ENCODE data around the gene CFAP100. TPM values are rescaled to one million over a fixed set of nuclear protein-coding genes. Genes with fewer than 3 reads are reported as not detected.

The CFAP100 gene
- total RNA-seq, 1 experiment from 2014 or later: not detected

GRCh38 chr3:126399756-126400155 lies 5.0 kb downstream of the CFAP100 start:
- no peak for DNase-seq (ENCODE audit: low read depth)

DNA sequence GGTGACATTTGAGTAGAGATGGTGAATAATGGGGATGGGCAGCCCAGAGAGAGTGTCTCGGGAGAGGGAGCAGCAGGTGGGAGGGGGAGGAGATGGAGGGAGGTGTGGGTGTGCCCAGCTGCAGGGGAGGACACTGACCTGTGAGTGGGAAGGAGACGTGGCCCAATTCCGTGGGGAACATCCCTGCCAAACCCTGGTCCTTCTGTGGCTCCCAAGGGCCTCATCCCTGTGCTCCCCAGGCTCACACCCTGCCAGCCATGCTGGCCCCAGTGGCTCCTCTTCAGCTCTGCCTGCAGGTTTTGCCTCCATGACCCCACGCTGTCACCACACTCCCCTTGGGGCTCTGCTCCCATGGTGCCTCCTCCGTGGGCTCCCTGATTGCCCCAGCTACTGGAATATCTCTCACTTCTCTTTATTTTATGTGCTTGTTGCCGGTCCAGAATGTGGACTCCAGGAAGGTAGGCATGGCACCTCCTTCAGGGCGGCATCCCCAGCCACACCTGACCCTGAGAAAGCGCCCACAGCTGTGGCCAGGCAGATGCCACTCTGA lies 7.0 kb downstream of the CFAP100 start:
- DNase-seq (ENCODE audit: low read depth): no peak

DNA sequence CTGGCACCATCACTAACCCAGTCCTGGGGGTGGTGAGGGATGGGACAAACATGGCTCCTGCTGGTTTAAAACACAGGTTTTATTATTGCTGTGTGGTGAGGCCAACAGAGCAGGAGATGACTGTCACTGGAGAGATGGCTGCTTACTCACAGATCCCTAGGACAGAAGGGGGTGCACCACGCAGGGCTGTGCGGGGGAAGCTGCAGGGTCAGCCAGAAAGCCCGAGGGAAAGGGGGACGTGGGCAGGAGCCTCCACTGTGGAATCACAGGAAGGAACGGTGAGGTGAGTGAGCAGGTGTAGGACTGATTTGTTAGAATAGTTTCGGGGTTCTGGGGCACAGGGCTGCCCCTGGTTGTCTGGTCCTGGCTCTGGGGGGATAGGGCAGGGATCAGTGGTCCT lies 7.5 kb downstream of the CFAP100 start:
- no peak for DNase-seq (ENCODE audit: low read depth)

GRCh38 chr3:126402666-126403302 lies 8.1 kb downstream of the CFAP100 start:
- no peak for DNase-seq (ENCODE audit: low read depth)

- DNase-seq (ENCODE audit: low read depth): no peak
Measured at GRCh38 chr3:126406389-126407296, 11.9 kb downstream of the CFAP100 start.

DNA sequence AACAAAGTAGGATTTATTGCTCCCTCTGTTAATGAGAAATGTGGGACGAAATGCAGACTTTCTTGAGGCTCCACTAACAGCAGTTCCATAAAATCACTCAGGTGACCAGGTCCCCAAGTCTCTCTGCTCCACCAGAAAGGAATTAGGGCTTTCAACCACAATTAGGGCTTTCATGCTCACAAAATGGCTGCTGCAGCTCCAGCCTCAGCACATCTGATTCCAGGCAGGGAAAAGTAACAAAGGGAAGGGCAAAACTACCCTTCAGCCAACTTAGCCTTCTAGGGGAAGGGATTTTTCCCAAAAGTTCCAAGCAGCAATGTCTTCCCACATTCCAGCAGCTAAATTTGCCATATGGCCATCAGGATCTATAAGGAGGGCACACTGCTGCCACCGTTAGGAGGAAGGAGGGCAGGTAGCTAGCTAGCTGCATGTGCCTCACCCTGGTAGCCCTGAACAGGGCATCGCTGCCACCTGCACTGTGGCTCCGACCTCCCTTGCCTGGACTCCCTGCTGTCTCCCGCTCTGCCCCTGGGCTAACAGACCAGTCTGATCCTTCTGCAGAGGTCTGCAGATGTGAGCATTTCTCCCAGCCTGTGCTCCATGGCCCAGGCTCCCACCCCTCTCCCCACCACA lies 12.8 kb downstream of the CFAP100 start:
- DNase-seq (ENCODE audit: low read depth): no peak

DNA sequence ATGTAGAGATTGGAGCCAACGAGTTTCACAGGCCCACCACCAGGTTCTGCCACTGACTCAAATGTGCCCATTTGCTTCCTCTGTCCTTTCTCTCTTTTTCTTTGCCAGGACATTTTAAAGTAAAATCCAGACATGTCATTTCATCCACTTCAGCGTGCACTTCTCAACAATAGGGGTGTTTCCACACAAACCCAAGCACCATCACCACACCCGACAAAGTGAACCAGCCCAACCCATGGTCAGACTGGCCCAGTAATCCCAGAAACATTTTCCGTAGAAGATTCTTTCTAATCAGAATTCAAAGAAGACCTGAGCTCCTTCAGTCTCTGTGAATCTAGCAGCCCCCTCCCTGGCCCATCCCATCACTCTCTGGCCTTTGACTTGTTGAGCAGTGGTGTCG lies 13.4 kb downstream of the CFAP100 start:
- DNase-seq (ENCODE audit: low read depth): no peak

DNA sequence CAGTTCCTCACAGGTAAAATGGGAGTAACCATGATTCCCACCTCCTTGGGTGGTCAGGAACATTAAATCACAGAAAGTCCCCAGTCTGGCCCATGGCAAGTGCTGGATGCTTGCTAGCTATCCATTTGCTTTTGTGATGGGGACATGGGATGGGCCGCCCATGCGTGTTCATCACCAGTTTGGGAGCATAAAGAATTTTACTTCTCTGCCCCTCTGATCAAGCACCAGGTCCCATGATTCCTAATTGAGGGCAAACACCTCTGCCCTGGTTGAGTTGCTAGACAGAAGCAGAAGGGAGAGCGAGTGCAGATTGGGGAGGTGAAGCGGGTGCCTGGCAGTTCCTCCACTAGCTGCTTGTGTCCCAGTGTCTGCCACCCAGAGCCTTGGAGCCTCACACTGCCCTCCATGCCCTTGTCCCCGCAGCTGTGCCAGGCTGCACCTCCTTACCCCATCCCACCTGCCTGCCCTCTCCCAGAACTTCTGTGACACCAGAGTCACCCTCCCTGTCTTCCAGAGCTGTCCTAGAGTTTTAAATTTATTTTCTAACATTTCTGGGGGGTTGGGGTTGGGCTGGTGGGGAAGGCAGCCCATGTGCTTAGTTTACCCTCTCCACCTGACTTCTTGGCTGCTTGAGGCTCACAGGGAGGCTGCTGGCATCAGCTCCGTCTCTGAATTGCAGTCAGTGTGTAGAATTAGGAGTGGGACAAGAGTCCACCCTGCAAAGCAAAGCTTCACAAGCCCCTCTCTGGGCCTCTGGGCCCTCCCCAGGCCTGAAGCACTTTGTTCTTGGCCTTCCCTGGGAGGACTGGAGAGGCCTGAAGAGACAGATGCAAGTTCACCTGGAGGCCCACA lies 18.4 kb downstream of the CFAP100 start:
- no peak for DNase-seq (ENCODE audit: low read depth)

- DNase-seq (ENCODE audit: low read depth): no peak
Measured at GRCh38 chr3:126413693-126414080, 19.0 kb downstream of the CFAP100 start.

GRCh38 chr3:126414406-126414805 lies 19.7 kb downstream of the CFAP100 start:
- no peak for DNase-seq (ENCODE audit: low read depth)

- no peak for DNase-seq (ENCODE audit: low read depth)
Measured at GRCh38 chr3:126414961-126415660, 20.4 kb downstream of the CFAP100 start.

- no peak for DNase-seq (ENCODE audit: low read depth)
Measured at GRCh38 chr3:126415661-126416591, 21.2 kb downstream of the CFAP100 start.

GRCh38 chr3:126416943-126417342 lies 22.2 kb downstream of the CFAP100 start:
- DNase-seq (ENCODE audit: low read depth): no peak

DNA sequence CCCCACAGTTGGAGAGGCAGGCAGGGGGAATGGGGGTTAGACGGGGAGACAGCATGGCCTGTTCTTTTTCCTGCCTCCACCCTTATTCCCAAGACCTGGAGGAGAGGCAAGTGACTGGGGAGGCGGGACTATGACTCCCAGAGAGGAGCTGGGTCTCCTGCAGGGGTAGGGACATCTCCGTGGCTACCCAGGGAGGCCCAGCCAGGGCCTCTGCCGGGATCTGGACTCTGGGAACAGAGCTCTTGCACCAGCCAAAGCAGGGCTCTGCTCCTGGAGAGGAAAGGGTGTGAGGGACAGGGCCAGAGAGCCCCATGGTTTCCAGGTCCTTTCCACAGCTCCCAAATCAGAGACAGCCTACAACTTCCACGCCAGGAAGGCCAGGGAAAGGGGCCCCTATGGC lies 22.8 kb downstream of the CFAP100 start:
- no peak for DNase-seq (ENCODE audit: low read depth)

- DNase-seq (ENCODE audit: low read depth): no peak
Measured at GRCh38 chr3:126417981-126418530, 23.3 kb downstream of the CFAP100 start.

DNA sequence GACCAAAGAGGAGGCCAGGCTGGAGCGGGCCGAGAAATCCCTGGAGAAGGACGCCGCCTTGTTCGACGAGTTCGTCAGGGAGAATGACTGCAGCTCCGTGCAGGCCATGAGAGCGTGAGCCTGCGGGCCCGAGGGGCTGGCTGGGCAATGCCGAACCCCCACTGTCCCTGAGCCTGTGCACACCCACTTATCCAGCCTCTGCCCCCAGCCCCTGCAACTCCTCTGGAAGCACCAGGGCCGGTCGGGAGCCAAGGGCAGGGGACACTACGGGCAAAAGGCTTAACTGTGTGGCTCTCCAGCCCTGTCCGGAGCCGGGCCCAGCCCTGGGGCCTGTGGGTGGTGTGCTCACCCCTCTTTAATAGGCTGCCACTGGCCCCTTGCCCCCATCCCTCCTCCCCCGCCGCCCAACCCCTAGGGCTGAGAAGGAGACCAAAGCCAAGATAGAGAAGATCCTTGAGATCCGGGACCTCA lies 24.0 kb downstream of the CFAP100 start:
- DNase-seq (ENCODE audit: low read depth): no peak

GRCh38 chr3:126419151-126419703 lies 24.5 kb downstream of the CFAP100 start:
- DNase-seq (ENCODE audit: low read depth): no peak

DNA sequence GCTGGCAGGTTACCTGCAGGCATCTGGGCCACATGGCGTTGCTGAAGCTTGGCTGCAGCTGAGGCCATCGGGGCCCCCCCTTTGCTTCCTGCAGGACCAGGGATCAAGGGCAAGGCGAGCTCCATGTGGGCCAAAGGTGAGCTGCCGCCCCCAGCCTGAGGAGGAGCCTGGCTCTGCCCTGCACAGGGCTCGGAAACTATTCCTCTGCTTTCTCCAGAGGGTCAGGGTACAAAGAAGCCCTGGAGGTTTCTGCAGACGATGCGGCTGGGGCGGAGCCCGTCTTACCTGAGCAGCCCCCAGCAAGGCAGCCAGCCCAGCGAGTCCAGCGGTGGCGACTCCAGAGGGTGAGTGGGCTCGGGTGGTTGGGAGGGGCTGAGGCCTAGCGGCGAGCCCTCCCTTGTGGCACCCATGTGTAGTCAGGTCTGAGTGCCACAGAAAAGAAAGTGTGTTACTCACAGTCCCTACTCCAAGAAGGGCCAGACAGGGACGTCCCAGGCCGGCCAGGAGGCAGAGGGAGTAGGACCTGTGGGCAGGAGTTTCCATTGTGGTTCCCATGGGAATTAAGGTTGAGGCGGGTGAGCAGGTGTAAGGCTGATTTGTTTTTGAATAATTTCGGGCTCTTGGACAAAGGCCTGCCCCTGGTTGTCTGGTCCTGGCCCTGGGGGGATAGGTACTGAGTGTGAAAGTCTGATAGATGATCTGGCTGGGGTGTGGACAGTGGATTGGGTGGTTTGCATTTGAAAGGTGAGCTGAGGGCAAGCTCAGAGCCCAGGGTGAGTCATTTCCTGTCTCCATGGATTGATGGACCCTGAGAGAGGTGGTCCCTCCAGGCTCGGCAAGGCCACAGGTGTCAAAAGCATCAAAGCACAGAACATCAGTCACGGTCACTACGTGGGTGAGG lies 25.4 kb downstream of the CFAP100 start:
- DNase-seq (ENCODE audit: low read depth): no peak

Measured in LHCN-M2 (cell line).